Right lobe of liver (tissue), 4 donors: ENCODE results near the gene LZTFL1.

ENCODE experiments used
- POLR2A ChIP-seq: fragments of 450-650 bp; IDR thresholded peaks from one replicate; pipeline ENCODE4 v1.6.1; 2017; ENCODE audit warnings: antibody characterized with exemption, mild to moderate bottlenecking
- TF ChIP-seq, protein P1 (sequence below), 4 donors: fragments of 200-600 bp in 3 of 4; fragments of 450-650 bp in 1 of 4; IDR thresholded peaks; one replicate each; pipeline versions ENCODE4 v1.5.1 to v1.8.0; 2016 to 2022; ENCODE audit warnings: antibody characterized with exemption in 4 of 4, mild to moderate bottlenecking in 2 of 4
- donor health status: DM: no; HTN: no; CAD: no.
- donor health status: DM: no; HTN: no; CAD: no.
- donor health status: DM: no; HTN: yes; CAD: no.

DNA sequence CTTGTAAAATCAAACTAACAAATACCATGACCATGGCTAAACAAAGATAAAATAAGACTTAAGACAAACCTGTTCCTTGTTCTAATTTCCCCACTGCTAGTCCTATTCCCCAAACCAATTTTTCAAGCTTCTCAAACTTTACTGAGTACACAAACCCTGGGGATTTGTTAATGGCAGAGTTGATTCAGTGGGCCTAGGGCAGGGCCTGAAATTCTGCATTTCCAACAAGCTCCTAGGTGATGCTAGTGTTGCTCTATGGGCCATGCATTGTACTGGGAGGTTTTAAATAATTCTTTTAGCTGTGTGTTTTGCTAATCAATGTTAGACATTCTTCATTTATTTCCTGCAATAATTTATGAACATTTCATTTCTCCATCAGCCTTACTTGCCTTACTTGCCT is 31.1 kb upstream of the LZTFL1 start:
- TF ChIP-seq, protein P1, sequence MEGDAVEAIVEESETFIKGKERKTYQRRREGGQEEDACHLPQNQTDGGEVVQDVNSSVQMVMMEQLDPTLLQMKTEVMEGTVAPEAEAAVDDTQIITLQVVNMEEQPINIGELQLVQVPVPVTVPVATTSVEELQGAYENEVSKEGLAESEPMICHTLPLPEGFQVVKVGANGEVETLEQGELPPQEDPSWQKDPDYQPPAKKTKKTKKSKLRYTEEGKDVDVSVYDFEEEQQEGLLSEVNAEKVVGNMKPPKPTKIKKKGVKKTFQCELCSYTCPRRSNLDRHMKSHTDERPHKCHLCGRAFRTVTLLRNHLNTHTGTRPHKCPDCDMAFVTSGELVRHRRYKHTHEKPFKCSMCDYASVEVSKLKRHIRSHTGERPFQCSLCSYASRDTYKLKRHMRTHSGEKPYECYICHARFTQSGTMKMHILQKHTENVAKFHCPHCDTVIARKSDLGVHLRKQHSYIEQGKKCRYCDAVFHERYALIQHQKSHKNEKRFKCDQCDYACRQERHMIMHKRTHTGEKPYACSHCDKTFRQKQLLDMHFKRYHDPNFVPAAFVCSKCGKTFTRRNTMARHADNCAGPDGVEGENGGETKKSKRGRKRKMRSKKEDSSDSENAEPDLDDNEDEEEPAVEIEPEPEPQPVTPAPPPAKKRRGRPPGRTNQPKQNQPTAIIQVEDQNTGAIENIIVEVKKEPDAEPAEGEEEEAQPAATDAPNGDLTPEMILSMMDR (IDR thresholded peaks at IDR 0.05), result no peak
- TF ChIP-seq POLR2A, result no peak
